ENCODE measurements around the gene DMKN.

- TF ChIP-seq CTCF (conservative IDR thresholded peaks at IDR 0.05 in 1 of 2, IDR thresholded peaks at IDR 0.05 in 1 of 2; ENCODE audit: low read depth in 1 of 2, low read length in 2 of 2) (no peak), EZH2 (IDR thresholded peaks at IDR 0.05; ENCODE audit: low read length, missing control alignments) (no peak)
These were observed 9.4 kb upstream of the DMKN start for GRCh38 chr19:35522745-35523327.
